GM10266 (cell line): Measurements from ENCODE around the gene SPEF2.
"Not testable (repeated sequence)": the region's sequence is repeated elsewhere in the genome, so short reads cannot be mapped to it uniquely, and the experiment has no call there.

Experiments
- DNase-seq: peaks from one replicate; pipeline ENCODE4 v3.0.0; 2012; ENCODE audit errors: extremely low spot score
- CTCF ChIP-seq: IDR thresholded peaks from 2 replicates; pipeline ENCODE4 v1.5.1; 2012; ENCODE audit warnings: mild to moderate bottlenecking, low read depth; ENCODE audit not compliant: control insufficient read depth, insufficient read depth; ENCODE audit errors: missing control alignments

SPEF2 gene

GRCh38 chr5:35668794-35669193, 51.1 kb downstream of the SPEF2 start:
- no peak for DNase-seq
- TF ChIP-seq CTCF = no peak

GRCh38 chr5:35671541-35672295, 54.1 kb downstream of the SPEF2 start:
- TF ChIP-seq CTCF = no peak
- no peak for DNase-seq

- DNase-seq = not testable (repeated sequence)
These were observed 54.6 kb downstream of the SPEF2 start for GRCh38 chr5:35672296-35672655.

GRCh38 chr5:35672995-35673394, 55.3 kb downstream of the SPEF2 start:
- no peak for TF ChIP-seq CTCF
- DNase-seq = no peak

GRCh38 chr5:35674049-35674448, 56.4 kb downstream of the SPEF2 start:
- TF ChIP-seq CTCF = no peak
- DNase-seq = no peak

- no peak for TF ChIP-seq CTCF
- no peak for DNase-seq
These were observed 57.7 kb downstream of the SPEF2 start for GRCh38 chr5:35675392-35675791.

- no peak for DNase-seq
- TF ChIP-seq CTCF = no peak
These were observed 60.2 kb downstream of the SPEF2 start for GRCh38 chr5:35677878-35678277.

GRCh38 chr5:35678661-35679060, 61.0 kb downstream of the SPEF2 start:
- no peak for TF ChIP-seq CTCF
- DNase-seq = no peak
